Liver (tissue), 9 donors: ENCODE data around the gene PPFIA4. TPM values are rescaled to one million over a fixed set of nuclear protein-coding genes. Genes with fewer than 3 reads are reported as not detected.

Source experiments
- DNase-seq: peaks from one replicate; pipeline ENCODE4 v3.0.0-alpha.2; 2017; ENCODE audit warnings: low spot score
- H3K27ac ChIP-seq, 2 donors: one replicate each; pipeline ENCODE4 v1.7.0; 2013; ENCODE audit warnings: inconsistent platforms in 2 of 2, low read length in 2 of 2, control low read depth in 1 of 2, low read depth in 1 of 2, mild to moderate bottlenecking in 1 of 2
- H3K27me3 ChIP-seq, 4 donors: one replicate each; pipeline versions ENCODE4 v1.6.1 to v1.7.0; 2013; ENCODE audit warnings: low read length in 3 of 4, inconsistent platforms in 1 of 4, mild to moderate bottlenecking in 1 of 4, moderate library complexity in 1 of 4; ENCODE audit not compliant: control insufficient read depth in 4 of 4, insufficient read depth in 4 of 4
- H3K36me3 ChIP-seq, 4 donors: one replicate each; pipeline versions ENCODE4 v1.6.1 to v1.7.0; 2013; ENCODE audit warnings: low read length in 3 of 4, mild to moderate bottlenecking in 3 of 4, low read depth in 1 of 4, moderate library complexity in 1 of 4; ENCODE audit not compliant: control insufficient read depth in 4 of 4, insufficient read depth in 3 of 4
- H3K4me1 ChIP-seq, 4 donors: one replicate each; pipeline versions ENCODE4 v1.6.1 to v1.7.0; 2013; ENCODE audit warnings: low read length in 3 of 4, mild to moderate bottlenecking in 3 of 4, moderate library complexity in 1 of 4; ENCODE audit not compliant: control insufficient read depth in 4 of 4, insufficient read depth in 4 of 4
- H3K4me3 ChIP-seq, 3 donors: one replicate each; pipeline versions ENCODE4 v1.6.1 to v1.7.0; 2013; ENCODE audit warnings: low read length in 3 of 3, control low read depth in 1 of 3, low read depth in 1 of 3, mild to moderate bottlenecking in 1 of 3
- H3K9ac ChIP-seq, 2 donors: one replicate each; pipeline ENCODE4 v1.7.0; 2013; ENCODE audit warnings: low read length in 2 of 2, mild to moderate bottlenecking in 2 of 2, moderate library complexity in 2 of 2, control low read depth in 1 of 2, low read depth in 1 of 2
- H3K9me3 ChIP-seq, 4 donors: one replicate each; pipeline versions ENCODE4 v1.6.1 to v1.7.0; 2013; ENCODE audit warnings: low read length in 3 of 4; ENCODE audit not compliant: control insufficient read depth in 4 of 4
- EGR1 ChIP-seq, 2 donors: IDR thresholded peaks; 2 replicates each; pipeline ENCODE4 v1.6.1; 2016 to 2018; ENCODE audit warnings: antibody characterized with exemption in 2 of 2, low read depth in 2 of 2
- FOXA1 ChIP-seq: IDR thresholded peaks from 2 replicates; pipeline ENCODE4 v1.6.1; 2016; ENCODE audit warnings: antibody characterized with exemption
- FOXA2 ChIP-seq: IDR thresholded peaks from 2 replicates; pipeline ENCODE4 v1.6.1; 2016; ENCODE audit warnings: antibody characterized with exemption
- GABPA ChIP-seq, 2 donors: IDR thresholded peaks in 1 of 2; conservative IDR thresholded peaks in 1 of 2; 2 replicates each; pipeline ENCODE4 v1.6.1; 2016; ENCODE audit warnings: antibody characterized with exemption in 2 of 2, mild to moderate bottlenecking in 1 of 2, moderate library complexity in 1 of 2
- HNF4A ChIP-seq, 2 donors: conservative IDR thresholded peaks; 2 replicates each; pipeline ENCODE4 v1.6.1; 2016; ENCODE audit warnings: antibody characterized with exemption in 2 of 2, mild to moderate bottlenecking in 2 of 2
- HNF4G ChIP-seq: IDR thresholded peaks from 2 replicates; pipeline ENCODE4 v1.6.1; 2016; ENCODE audit warnings: antibody characterized with exemption
- JUND ChIP-seq, 2 donors: IDR thresholded peaks; 2 replicates each; pipeline ENCODE4 v1.6.1; 2016; ENCODE audit warnings: antibody characterized with exemption in 2 of 2
- NR2F2 ChIP-seq: IDR thresholded peaks from 2 replicates; pipeline ENCODE4 v1.6.1; 2016; ENCODE audit warnings: antibody characterized with exemption
- RAD21 ChIP-seq, 2 donors: IDR thresholded peaks; 2 replicates each; pipeline ENCODE4 v1.6.1; 2016; ENCODE audit warnings: antibody characterized with exemption in 2 of 2, mild to moderate bottlenecking in 2 of 2
- SP1 ChIP-seq: IDR thresholded peaks from 2 replicates; pipeline ENCODE4 v1.6.1; 2018; ENCODE audit warnings: antibody characterized with exemption, mild to moderate bottlenecking
- TAF1 ChIP-seq: conservative IDR thresholded peaks from 2 replicates; pipeline ENCODE4 v1.6.1; 2016; ENCODE audit warnings: antibody characterized with exemption, mild to moderate bottlenecking
- YY1 ChIP-seq: IDR thresholded peaks from 2 replicates; pipeline ENCODE4 v1.6.1; 2016; ENCODE audit warnings: antibody characterized with exemption, mild to moderate bottlenecking
- WGBS: extraction: QIAGEN DNeasy Blood & Tissue Kit; methylation state at CpG from one replicate; pipeline ENCODE4 v1.1.7; 2013; 5-methylcytosine and 5-hydroxymethylcytosine counted together
- polyA plus RNA-seq, 2 donors: library from polyadenylated mRNA; stranded (reverse) in 1 of 2; unstranded in 1 of 2; fragments of 200-250 nt in 1 of 2; fragments of >200 nt in 1 of 2; fragmentation: Nextera tagmentation in 1 of 2; extraction: Ambion mirVana in 1 of 2; gene quantifications; one replicate each; pipeline versions ENCODE4 v1.2.1 to v1.2.3, GENCODE V29; 2013 to 2015
- total RNA-seq, 2 donors: library from RNA; depleted of rRNA; stranded (reverse); fragments of >200 nt; gene quantifications; one replicate each; pipeline ENCODE4 v1.2.3, GENCODE V29; 2014
- TF ChIP-seq, protein P1 (sequence below): IDR thresholded peaks from 2 replicates; pipeline ENCODE4 v1.6.1; 2016; ENCODE audit warnings: antibody characterized with exemption
- TF ChIP-seq, protein P2 (sequence below): fragments of 150-350 bp; IDR thresholded peaks from 2 replicates; pipeline ENCODE4 v1.5.1; 2017; ENCODE audit warnings: improper control_type of control experiment, low read depth, low read length; ENCODE audit not compliant: missing input control
- TF ChIP-seq, protein P3 (sequence below): IDR thresholded peaks from 2 replicates; pipeline ENCODE4 v1.6.1; 2016; ENCODE audit warnings: antibody characterized with exemption, mild to moderate bottlenecking
- TF ChIP-seq, protein P4 (sequence below): IDR thresholded peaks from 2 replicates; pipeline ENCODE4 v1.6.1; 2016; ENCODE audit warnings: antibody characterized with exemption
- TF ChIP-seq, protein P5 (sequence below): IDR thresholded peaks from 2 replicates; pipeline ENCODE4 v1.6.1; 2016; ENCODE audit warnings: antibody characterized with exemption
- donor health status: healthy.
- donor health status: healthy.
- donor health status: healthy.
- donor health status: healthy.
- donor health status: healthy.

PPFIA4 gene
- total and polyA plus RNA-seq, 4 donors: 0.07 to 0.33 (median 0.15) TPM

DNA sequence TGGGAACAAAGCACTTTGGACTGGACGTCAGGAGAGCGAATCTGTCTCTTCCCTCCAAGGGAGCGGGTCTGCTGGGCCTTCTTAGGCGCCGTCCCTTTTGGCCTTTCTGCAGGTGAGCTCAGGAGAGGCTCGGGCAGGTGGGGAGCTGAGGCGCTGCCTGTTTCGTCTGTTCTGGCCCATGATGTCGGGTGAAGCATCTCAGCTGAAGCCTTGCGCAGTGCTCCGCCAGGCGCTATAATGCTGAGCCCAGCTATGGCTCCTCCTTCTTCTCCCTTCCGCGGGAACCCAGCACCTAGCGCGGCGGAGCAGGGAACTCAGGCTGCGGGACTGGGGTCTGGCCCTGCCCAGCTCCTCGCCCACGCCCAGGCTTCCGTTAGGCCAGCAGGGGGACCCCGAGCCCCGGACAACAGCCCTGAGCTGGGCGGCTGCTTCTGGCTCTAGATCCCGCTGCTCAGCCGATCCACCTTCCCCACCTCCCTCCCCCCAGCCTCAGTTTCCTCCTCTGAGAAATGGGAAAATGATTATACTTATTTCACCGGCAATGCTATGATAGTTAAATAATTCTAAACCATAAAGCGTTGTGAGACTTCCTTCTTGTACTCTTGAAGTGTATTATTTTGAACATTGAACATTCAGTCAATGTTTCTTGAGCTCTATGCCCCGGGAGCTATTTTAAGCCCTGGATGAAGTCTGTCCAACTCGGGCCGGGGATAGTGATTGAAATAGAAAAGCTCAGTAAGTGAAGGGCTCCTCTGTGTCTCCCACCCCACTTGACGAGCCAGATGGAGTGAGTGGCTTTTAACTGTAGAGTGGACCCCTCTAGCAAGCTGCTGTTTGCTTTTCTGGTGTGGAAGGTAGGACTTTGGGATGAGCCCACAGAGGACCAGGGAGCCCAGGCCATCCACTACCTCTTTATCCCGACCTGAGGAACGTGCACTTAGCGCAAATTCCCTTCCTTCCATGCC, 91.6 kb downstream of the PPFIA4 start:
- H3K4me3 ChIP-seq: no peak overlapping the region
- WGBS: 25% methylated on average over 35 of the region's 35 CpGs
- no peak overlapping the region for H3K27ac ChIP-seq
- H3K9me3 ChIP-seq: no peaks in the 10 kb centered on the region
- H3K36me3 ChIP-seq: no peaks in the 10 kb centered on the region
- peak; percentile 71 for DNase-seq
- peaks cover 0 to 9% (median 0%) of the 10 kb centered on the region in 4 donors for H3K4me1 ChIP-seq
- peaks cover 0 to 6% (median 1%) of the 10 kb centered on the region in 4 donors for H3K27me3 ChIP-seq
- no peak for TF ChIP-seq HNF4A (conservative IDR thresholded peaks at IDR 0.05)
- TF ChIP-seq EGR1 (IDR thresholded peaks at IDR 0.05; ENCODE audit: low read depth in 2 of 2): peak in 1 of 2 donors; percentile 56
- TF ChIP-seq, protein P1, sequence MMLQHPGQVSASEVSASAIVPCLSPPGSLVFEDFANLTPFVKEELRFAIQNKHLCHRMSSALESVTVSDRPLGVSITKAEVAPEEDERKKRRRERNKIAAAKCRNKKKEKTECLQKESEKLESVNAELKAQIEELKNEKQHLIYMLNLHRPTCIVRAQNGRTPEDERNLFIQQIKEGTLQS: no peak
- TF ChIP-seq YY1: no peak
- TF ChIP-seq, protein P2, sequence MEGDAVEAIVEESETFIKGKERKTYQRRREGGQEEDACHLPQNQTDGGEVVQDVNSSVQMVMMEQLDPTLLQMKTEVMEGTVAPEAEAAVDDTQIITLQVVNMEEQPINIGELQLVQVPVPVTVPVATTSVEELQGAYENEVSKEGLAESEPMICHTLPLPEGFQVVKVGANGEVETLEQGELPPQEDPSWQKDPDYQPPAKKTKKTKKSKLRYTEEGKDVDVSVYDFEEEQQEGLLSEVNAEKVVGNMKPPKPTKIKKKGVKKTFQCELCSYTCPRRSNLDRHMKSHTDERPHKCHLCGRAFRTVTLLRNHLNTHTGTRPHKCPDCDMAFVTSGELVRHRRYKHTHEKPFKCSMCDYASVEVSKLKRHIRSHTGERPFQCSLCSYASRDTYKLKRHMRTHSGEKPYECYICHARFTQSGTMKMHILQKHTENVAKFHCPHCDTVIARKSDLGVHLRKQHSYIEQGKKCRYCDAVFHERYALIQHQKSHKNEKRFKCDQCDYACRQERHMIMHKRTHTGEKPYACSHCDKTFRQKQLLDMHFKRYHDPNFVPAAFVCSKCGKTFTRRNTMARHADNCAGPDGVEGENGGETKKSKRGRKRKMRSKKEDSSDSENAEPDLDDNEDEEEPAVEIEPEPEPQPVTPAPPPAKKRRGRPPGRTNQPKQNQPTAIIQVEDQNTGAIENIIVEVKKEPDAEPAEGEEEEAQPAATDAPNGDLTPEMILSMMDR: peak; percentile 57
- no peak for TF ChIP-seq FOXA1
- TF ChIP-seq, protein P3, sequence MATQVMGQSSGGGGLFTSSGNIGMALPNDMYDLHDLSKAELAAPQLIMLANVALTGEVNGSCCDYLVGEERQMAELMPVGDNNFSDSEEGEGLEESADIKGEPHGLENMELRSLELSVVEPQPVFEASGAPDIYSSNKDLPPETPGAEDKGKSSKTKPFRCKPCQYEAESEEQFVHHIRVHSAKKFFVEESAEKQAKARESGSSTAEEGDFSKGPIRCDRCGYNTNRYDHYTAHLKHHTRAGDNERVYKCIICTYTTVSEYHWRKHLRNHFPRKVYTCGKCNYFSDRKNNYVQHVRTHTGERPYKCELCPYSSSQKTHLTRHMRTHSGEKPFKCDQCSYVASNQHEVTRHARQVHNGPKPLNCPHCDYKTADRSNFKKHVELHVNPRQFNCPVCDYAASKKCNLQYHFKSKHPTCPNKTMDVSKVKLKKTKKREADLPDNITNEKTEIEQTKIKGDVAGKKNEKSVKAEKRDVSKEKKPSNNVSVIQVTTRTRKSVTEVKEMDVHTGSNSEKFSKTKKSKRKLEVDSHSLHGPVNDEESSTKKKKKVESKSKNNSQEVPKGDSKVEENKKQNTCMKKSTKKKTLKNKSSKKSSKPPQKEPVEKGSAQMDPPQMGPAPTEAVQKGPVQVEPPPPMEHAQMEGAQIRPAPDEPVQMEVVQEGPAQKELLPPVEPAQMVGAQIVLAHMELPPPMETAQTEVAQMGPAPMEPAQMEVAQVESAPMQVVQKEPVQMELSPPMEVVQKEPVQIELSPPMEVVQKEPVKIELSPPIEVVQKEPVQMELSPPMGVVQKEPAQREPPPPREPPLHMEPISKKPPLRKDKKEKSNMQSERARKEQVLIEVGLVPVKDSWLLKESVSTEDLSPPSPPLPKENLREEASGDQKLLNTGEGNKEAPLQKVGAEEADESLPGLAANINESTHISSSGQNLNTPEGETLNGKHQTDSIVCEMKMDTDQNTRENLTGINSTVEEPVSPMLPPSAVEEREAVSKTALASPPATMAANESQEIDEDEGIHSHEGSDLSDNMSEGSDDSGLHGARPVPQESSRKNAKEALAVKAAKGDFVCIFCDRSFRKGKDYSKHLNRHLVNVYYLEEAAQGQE: no peak
- TF ChIP-seq, protein P4, sequence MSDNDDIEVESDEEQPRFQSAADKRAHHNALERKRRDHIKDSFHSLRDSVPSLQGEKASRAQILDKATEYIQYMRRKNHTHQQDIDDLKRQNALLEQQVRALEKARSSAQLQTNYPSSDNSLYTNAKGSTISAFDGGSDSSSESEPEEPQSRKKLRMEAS: no peak
- no peak for TF ChIP-seq FOXA2
- TF ChIP-seq GABPA (IDR thresholded peaks at IDR 0.05 in 1 of 2, conservative IDR thresholded peaks at IDR 0.05 in 1 of 2): no peak
- TF ChIP-seq, protein P5, sequence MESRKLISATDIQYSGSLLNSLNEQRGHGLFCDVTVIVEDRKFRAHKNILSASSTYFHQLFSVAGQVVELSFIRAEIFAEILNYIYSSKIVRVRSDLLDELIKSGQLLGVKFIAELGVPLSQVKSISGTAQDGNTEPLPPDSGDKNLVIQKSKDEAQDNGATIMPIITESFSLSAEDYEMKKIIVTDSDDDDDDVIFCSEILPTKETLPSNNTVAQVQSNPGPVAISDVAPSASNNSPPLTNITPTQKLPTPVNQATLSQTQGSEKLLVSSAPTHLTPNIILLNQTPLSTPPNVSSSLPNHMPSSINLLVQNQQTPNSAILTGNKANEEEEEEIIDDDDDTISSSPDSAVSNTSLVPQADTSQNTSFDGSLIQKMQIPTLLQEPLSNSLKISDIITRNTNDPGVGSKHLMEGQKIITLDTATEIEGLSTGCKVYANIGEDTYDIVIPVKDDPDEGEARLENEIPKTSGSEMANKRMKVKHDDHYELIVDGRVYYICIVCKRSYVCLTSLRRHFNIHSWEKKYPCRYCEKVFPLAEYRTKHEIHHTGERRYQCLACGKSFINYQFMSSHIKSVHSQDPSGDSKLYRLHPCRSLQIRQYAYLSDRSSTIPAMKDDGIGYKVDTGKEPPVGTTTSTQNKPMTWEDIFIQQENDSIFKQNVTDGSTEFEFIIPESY: no peak
- TF ChIP-seq SP1: no peak
- no peak for TF ChIP-seq TAF1
- no peak for TF ChIP-seq NR2F2
- TF ChIP-seq JUND (IDR thresholded peaks at IDR 0.05): no peak
- TF ChIP-seq HNF4G: no peak
- TF ChIP-seq RAD21 (IDR thresholded peaks at IDR 0.05): peak; percentile 77 to 89
- H3K9ac ChIP-seq: no peak overlapping the region
